Lung (tissue), 12 donors: ENCODE measurements around the gene HOTAIR. TPM values are rescaled to one million over a fixed set of nuclear protein-coding genes. Genes with fewer than 3 reads are reported as not detected.

Experiments used
- ATAC-seq: fragments of 200-7000 bp; cut with Tn5 transposase; one replicate; pipeline ENCODE4 v1.9.1; 2020; ENCODE audit warnings: moderate number of reproducible peaks; ENCODE audit not compliant: insufficient read depth, low FRiP score
- DNase-seq, 3 donors: peaks; one replicate each; pipeline ENCODE4 v3.0.0-alpha.2; 2013 to 2017
- H3K27ac ChIP-seq, 2 donors: one replicate each; pipeline ENCODE4 v1.5.1; 2013; ENCODE audit warnings: mild to moderate bottlenecking in 2 of 2, moderate library complexity in 2 of 2, control low read depth in 1 of 2, inconsistent platforms in 1 of 2, low read depth in 1 of 2, low read length in 1 of 2
- H3K27me3 ChIP-seq, 3 donors: one replicate each; pipeline ENCODE4 v1.5.1; 2013; ENCODE audit warnings: low read length in 2 of 3; ENCODE audit not compliant: control insufficient read depth in 3 of 3, insufficient read depth in 3 of 3
- H3K36me3 ChIP-seq, 4 donors: one replicate each; pipeline ENCODE4 v1.5.1; 2013; ENCODE audit warnings: low read length in 4 of 4, mild to moderate bottlenecking in 1 of 4, moderate library complexity in 1 of 4; ENCODE audit not compliant: control insufficient read depth in 4 of 4, insufficient read depth in 4 of 4
- H3K4me1 ChIP-seq, 5 donors: one replicate each; pipeline ENCODE4 v1.5.1; 2013; ENCODE audit warnings: low read length in 5 of 5, mild to moderate bottlenecking in 2 of 5, moderate library complexity in 1 of 5; ENCODE audit not compliant: control insufficient read depth in 5 of 5, insufficient read depth in 5 of 5
- H3K4me3 ChIP-seq: one replicate; pipeline ENCODE4 v1.5.1; 2013; ENCODE audit warnings: mild to moderate bottlenecking, control low read depth, moderate library complexity
- H3K9ac ChIP-seq, 2 donors: one replicate each; pipeline ENCODE4 v1.5.1; 2013; ENCODE audit warnings: low read length in 2 of 2, control low read depth in 1 of 2; ENCODE audit not compliant: insufficient read depth in 1 of 2
- H3K9me3 ChIP-seq, 4 donors: one replicate each; pipeline ENCODE4 v1.5.1; 2013; ENCODE audit warnings: low read length in 3 of 4, mild to moderate bottlenecking in 1 of 4, moderate library complexity in 1 of 4; ENCODE audit not compliant: control insufficient read depth in 4 of 4, insufficient read depth in 3 of 4
- whole genome bisulfite sequencing, 2 donors: extraction: QIAGEN DNeasy Blood & Tissue Kit; methylation state at CpG; one replicate each; pipeline ENCODE4 v1.1.7; 2013; 5-methylcytosine and 5-hydroxymethylcytosine counted together
- polyA plus RNA-seq, 2 donors: library from polyadenylated mRNA; stranded (reverse); fragments of 200-250 nt; gene quantifications; one replicate each; pipeline ENCODE4 v1.2.1, GENCODE V29; 2013
- total RNA-seq, 2 donors: library from RNA; depleted of rRNA in 1 of 2; stranded (reverse); fragments of >200 nt in 1 of 2; gene quantifications; one replicate each; pipeline ENCODE4 v1.2.1, GENCODE V29; 2014 to 2021
- TF ChIP-seq, protein P1 (sequence below): IDR thresholded peaks from 2 replicates; pipeline ENCODE4 v1.5.1; 2012; ENCODE audit warnings: mild to moderate bottlenecking; ENCODE audit errors: control extremely low read depth, extremely low read depth
- donor health status: control.
- donor health status: control.
- donor health status: Bipolar disorder and iron deficiency.
- donor health status: healthy.
- donor health status: DM: yes; HTN: yes; CAD: no.

HOTAIR gene
- total and polyA plus RNA-seq, 4 donors, result 0.15 TPM; not detected in 3

DNA sequence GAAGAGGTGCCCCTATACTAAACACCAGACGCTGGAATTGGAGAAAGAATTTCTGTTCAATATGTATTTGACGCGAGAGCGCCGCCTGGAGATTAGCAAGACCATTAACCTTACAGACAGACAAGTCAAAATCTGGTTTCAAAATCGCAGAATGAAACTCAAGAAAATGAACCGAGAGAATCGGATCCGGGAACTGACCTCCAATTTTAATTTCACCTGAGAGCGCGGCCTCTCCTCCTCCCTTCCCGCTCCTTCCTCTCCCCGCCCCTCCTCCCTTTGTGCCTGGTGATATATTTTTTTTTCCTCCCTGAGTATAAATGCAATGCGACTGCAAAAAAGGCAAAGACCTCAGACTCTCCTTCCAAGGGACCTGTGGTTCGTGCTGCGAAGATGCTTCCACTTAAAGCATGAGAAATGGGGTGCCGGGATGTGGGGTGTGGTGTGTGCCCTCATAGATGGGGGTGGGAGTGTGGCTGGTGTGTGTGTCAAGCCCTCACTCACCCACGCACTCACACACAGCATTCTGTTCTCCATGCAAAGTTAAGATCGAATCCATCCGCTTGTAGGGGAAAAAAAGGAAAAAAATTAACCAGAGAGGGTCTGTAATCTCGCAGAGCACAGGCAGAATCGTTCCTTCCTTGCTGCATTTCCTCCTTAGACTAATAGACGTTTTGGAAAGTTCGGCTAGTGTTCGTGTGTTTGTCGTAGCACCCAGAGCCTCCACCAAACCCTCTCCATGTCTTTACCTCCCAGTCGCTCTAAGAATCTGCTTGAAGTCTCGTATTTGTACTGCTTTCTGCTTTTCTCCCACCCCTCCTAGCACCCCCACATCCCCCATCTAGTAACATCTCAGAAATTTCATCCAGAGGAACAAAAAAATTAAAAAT is 14.7 kb upstream of the HOTAIR start:
- peak in 2 of 3 donors; percentile 63 to 67 for DNase-seq
- Histone ChIP-seq H3K36me3 (no peaks in the 10 kb centered on the region), H3K27me3 (peaks cover 24 to 98% (median 91%) of the 10 kb centered on the region in 3 donors), H3K4me3 (no peak overlapping the region), H3K9ac (no peak overlapping the region), H3K9me3 (peaks cover 0 to 15% (median 0%) of the 10 kb centered on the region in 4 donors), H3K27ac (no peak overlapping the region), H3K4me1 (peaks cover 0 to 15% (median 11%) of the 10 kb centered on the region in 5 donors)
- TF ChIP-seq, protein P1, sequence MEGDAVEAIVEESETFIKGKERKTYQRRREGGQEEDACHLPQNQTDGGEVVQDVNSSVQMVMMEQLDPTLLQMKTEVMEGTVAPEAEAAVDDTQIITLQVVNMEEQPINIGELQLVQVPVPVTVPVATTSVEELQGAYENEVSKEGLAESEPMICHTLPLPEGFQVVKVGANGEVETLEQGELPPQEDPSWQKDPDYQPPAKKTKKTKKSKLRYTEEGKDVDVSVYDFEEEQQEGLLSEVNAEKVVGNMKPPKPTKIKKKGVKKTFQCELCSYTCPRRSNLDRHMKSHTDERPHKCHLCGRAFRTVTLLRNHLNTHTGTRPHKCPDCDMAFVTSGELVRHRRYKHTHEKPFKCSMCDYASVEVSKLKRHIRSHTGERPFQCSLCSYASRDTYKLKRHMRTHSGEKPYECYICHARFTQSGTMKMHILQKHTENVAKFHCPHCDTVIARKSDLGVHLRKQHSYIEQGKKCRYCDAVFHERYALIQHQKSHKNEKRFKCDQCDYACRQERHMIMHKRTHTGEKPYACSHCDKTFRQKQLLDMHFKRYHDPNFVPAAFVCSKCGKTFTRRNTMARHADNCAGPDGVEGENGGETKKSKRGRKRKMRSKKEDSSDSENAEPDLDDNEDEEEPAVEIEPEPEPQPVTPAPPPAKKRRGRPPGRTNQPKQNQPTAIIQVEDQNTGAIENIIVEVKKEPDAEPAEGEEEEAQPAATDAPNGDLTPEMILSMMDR, result peak; percentile 13
- WGBS, 2 donors, result 4 to 5% methylated on average over 28 of the region's 28 CpGs
- ATAC-seq, result no peak

DNA sequence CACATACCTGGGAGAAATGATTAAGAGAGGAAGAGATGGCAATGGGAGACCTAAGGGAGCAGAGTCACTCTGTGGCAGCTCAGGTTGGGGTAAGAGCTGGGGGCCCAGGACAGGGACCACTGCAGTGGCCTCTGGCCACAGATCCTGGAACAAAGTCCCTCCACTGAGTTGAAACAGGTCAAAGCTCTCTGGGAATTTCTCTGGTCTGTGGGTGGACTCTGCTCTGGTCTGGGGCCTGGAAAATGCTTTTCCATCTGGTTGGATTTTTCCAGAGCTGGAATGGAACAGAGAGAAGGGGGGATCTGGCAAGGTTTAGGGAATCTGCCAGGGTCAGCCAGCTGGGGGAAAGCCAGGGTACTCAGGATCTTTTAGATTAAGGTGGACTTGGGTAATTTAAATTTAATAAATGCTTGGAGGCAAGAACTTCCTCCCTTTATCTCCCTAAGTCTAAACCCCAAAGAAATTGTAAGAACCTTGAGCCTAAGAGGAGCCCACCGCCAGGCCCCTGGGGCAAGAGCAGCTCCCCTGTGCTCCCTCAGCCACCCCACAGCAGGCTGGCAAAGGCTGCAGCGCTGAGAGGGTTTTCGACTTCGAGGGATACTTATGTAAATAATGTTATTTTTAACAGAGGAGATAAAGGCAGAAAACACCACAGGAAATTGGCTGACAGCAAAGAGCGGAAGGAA is 13.9 kb upstream of the HOTAIR start:
- Histone ChIP-seq H3K9ac (no peak overlapping the region), H3K4me3 (no peak overlapping the region)

DNA sequence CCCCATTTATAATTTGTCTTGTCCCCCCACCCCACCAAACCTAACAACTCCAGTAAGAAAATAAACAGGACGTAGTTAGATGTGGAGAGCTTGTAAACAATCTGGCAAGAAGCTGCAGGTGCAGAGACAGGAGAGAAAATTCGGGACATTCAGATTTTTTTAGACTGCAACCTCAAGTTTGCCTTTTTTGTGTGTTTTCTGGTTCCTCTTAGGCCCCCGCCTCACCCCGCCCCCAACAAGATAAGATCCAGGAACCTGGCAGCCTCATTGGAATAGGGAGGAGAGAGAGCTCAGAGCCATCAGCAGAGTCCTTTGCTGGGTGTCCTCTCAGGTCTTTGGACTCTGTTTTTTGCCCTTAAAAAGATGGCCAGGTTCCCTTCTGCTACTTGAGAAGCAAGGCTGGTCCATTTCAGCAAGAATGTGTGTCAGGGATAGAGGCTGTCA is 13.1 kb upstream of the HOTAIR start:
- no peaks in the 10 kb centered on the region for H3K36me3 ChIP-seq
- peaks cover 0 to 18% (median 0%) of the 10 kb centered on the region in 4 donors for H3K9me3 ChIP-seq
- DNase-seq (no peak), ATAC-seq (no peak)
- H3K27me3 ChIP-seq, result peaks cover 30 to 98% (median 90%) of the 10 kb centered on the region in 3 donors
- H3K27ac ChIP-seq, result no peak overlapping the region
- H3K9ac ChIP-seq, result no peak overlapping the region
- H3K4me1 ChIP-seq, result peaks cover 0 to 17% (median 10%) of the 10 kb centered on the region in 5 donors
- H3K4me3 ChIP-seq, result no peak overlapping the region
- 10 to 20% methylated on average over 4 of the region's 4 CpGs for WGBS, 2 donors
- TF ChIP-seq, protein P1, result no peak

More for the DNA sequence above, 13.9 kb upstream of the HOTAIR start:
- H3K36me3 ChIP-seq, result no peaks in the 10 kb centered on the region
- TF ChIP-seq, protein P1, result no peak
- peaks cover 0 to 17% (median 10%) of the 10 kb centered on the region in 5 donors for H3K4me1 ChIP-seq
- 4 to 6% methylated on average over 5 of the region's 5 CpGs for WGBS, 2 donors
- peaks cover 0 to 15% (median 0%) of the 10 kb centered on the region in 4 donors for H3K9me3 ChIP-seq
- no peak for DNase-seq
- H3K27ac ChIP-seq, result no peak overlapping the region
- H3K27me3 ChIP-seq, result peaks cover 24 to 98% (median 90%) of the 10 kb centered on the region in 3 donors
- no peak for ATAC-seq
